Measurements from ENCODE around the gene C9orf78.

C9orf78 gene

DNA sequence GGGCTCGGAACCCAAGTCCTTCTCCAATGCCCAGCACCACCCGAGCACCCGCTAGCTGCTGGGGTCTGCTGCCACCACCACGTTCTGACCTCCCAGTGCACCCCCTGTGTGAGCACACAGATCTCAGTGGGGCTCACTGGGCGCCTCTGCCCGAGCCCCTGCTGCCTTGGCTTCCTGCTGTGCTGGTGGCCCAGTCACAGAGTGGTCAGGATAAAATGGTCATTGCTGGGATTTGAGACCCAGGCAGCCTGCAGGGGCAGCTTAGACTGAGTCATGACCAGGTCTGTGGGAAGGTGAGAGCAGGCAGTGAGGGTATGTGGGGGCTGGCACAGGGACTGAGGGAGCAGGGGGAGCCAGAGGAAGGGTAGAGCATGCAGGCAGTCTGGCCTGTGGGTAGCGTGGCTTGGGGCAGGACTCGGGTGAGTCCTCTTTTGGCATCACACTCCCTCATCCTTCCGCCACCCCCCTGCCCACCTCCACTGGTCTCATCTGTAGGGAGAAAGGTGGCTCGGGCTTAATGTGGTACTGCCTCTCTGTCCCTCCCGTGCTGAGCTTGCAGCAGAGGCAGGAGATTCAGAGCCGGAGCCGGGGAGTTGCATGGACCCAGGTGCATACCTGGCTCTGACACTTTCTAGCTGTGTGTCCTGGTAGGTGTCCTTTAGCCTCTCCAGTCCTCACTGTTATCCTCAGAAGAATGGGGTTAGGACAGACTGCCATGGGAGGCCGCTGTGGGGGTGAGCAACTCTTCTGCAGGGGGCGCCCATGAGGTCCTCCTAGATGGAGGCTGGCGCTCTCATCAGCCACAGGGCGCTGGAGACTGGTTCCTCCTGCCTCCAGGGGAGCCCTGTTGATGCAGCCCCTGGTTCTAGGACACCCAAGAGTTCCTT, 32.3 kb upstream of the C9orf78 start:
- DNase-seq = no peak

- DNase-seq = no peak
Measured at GRCh38 chr9:129866394-129867135, 31.5 kb upstream of the C9orf78 start.

GRCh38 chr9:129865668-129866320, 30.7 kb upstream of the C9orf78 start:
- DNase-seq = no peak

GRCh38 chr9:129864991-129865647, 30.0 kb upstream of the C9orf78 start:
- no peak for DNase-seq

GRCh38 chr9:129863059-129863690, 28.1 kb upstream of the C9orf78 start:
- peak; percentile 44 for DNase-seq

- DNase-seq = no peak
Measured at GRCh38 chr9:129861447-129861827, 26.4 kb upstream of the C9orf78 start.

DNA sequence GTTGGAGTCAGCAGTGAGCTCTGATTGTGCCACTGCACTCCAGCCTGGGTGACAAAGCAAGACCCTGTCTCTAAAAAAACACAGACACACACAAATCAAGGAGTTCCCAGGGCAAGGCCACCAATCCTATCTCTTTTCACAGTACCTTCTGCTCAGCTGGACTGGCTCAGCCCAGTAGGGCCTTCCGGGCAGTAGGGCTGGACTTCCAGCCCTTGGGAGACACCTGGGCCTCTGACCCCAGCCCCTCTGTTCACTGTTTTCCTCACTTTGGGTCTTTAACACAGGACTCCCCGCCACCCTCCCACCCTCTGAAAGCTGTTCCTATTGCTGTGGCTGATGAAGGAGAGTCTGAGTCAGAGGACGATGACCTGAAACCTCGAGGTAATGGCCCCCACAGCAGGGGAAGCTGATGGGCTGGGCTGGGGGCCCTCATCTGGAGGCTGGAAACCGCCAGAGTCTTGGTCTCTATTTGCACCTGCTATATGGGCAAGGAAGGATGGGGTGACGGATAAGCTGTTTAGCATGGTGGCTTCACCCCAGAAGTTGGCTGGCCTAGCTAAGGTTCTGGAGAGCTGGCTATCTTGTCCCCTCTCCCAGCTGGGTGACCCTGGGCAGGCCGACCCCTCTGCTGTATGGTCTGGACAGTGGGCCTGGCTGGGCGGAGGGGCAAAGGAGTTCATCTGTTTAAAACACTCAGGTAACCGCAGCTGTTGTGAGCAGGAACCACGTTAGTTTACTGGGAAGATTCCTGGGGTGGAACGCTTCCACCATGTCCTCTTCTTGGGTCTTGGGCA, 25.8 kb upstream of the C9orf78 start:
- no peak for DNase-seq

DNA sequence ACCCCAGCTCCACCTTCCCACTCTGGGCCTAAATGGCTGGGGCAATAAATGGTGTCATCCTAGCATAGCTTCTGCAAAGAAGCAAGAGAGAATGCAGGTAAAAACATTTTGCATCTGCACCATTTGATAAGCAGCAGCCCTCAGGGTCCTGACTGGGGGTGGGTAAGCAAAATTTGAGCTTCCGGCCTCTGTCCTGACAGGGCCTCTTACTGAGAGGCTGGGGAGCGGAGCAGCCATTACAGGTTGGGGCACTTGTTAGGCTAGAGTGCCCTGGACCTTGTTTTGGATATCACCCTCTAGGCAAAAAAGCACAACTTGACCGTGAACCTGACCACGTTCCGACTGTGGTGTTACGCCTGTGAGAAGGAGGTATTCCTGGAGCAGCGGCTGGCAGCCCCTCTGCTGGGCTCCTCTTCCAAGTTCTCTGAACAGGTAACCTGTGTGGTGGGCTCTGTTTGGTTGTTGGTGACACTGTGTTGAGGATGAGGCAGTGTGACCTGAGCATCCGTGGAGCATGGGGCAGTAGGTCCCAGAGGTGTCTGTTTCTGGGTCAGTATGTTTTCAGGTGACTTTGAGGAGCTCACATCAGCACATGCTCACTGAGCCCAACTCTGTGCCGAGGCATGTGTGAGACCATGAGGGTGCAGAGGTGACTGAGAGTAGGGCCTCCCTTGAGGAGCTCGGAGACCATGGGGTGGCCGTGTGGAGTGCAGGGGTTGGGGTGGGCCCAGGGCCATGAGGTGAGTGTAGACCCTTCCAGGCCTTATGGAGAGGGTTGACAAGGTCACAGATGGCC, 23.3 kb upstream of the C9orf78 start:
- no peak for DNase-seq

- DNase-seq = no peak
Measured at GRCh38 chr9:129857207-129857606, 22.1 kb upstream of the C9orf78 start.

DNA sequence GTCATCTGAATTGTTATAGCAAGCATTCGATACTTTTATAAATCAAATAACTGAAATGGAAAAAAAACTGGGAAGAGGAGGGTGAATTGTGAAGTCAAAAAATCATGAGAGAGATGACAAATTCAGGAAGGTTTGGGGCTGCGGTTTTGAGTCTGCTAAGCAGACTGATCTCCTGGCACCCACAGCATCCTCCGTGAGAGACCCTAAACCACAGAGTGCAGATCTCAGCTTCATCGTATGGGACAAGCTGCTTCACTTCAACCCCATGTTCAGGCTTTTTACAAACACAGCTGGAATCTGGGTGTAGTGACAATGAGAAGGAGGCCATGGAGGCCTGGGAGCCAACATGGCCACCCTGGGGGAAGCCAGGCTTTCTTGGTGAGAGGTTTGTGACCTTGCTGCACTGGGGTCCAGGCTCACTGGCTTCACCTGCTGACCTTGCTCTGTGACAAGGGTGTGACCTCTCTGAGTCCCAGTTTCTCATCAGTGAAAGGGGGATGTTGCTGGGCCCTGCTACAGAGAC, 19.6 kb upstream of the C9orf78 start:
- no peak for DNase-seq

GRCh38 chr9:129853614-129854013, 18.5 kb upstream of the C9orf78 start:
- DNase-seq = no peak

GRCh38 chr9:129852579-129852978, 17.5 kb upstream of the C9orf78 start:
- no peak for DNase-seq

GRCh38 chr9:129851821-129852220, 16.7 kb upstream of the C9orf78 start:
- no peak for DNase-seq

GRCh38 chr9:129850821-129851550, 15.9 kb upstream of the C9orf78 start:
- DNase-seq = no peak

DNA sequence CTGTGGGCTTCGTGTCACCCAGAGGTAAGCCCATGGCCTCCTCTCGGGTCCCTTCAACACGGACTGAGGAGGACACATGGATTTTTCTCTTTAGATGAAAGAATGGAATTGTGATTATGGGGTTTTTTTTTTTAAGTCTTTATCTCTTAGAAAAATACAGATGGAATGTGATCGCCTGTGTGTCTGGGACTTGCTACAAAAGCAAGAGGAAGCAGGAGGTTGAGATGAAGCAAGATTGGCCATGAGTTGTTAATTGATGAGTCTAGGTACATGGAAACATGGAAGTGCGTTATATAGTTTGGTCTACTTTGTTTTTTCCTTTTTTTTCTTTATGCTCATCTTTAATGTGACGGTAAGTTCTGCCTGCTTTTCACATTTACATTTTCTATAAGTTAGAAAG, 14.8 kb upstream of the C9orf78 start:
- no peak for DNase-seq

DNA sequence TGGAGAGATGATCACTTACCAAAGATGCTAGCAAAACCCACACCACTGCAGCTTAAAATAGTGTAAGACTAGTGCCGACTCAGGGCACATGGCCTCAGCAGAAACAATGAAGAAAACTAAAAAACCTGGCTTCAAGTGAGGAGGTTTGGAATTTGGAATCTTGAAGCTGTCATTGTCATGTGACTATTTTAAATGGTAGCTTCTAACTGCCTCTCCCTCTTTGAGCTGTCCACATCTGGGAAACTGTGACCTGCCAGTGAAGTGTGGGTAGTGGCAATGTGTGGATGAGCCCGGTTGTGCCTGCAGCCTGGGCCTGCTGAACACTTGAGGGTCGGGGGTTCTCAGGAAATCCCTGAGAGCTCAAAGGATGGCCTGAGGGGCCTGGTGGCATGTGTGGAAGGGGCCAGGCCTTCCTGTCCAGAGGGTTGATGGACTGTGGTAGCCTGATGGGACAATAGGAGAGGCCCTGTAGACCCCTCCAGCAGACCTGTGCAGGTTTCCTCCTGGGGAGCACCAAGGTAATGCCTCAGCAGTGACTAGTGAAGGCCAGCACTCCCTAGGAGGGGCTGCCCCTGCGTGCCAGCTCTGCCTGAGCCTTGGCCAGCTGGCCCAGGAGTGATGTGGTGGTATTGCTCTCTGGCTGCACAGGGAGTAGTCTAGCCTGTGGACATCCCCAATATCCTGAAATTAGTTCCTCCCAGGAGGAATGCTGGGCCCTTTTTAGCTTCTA, 13.8 kb upstream of the C9orf78 start:
- no peak for DNase-seq

GRCh38 chr9:129845373-129845772, 10.3 kb upstream of the C9orf78 start:
- DNase-seq = no peak

- no peak for DNase-seq
Measured at GRCh38 chr9:129841071-129841470, 6.0 kb upstream of the C9orf78 start.

GRCh38 chr9:129840034-129840433, 5.0 kb upstream of the C9orf78 start:
- peak; percentile 95 for DNase-seq

Data from NCI-H146 (cell line).